NCI-H2029 treated with DMSO at 0.1 percent for 48 hours (cell line): ENCODE results near the gene CD4.
"Not testable (repeated sequence)": the region's sequence is repeated elsewhere in the genome, so short reads cannot be mapped to it uniquely, and the experiment has no call there.

Source experiments
- DNase-seq: peaks from one replicate; lab custom pipeline; 2025; lab: John Stamatoyannopoulos, UW

CD4 gene

DNA sequence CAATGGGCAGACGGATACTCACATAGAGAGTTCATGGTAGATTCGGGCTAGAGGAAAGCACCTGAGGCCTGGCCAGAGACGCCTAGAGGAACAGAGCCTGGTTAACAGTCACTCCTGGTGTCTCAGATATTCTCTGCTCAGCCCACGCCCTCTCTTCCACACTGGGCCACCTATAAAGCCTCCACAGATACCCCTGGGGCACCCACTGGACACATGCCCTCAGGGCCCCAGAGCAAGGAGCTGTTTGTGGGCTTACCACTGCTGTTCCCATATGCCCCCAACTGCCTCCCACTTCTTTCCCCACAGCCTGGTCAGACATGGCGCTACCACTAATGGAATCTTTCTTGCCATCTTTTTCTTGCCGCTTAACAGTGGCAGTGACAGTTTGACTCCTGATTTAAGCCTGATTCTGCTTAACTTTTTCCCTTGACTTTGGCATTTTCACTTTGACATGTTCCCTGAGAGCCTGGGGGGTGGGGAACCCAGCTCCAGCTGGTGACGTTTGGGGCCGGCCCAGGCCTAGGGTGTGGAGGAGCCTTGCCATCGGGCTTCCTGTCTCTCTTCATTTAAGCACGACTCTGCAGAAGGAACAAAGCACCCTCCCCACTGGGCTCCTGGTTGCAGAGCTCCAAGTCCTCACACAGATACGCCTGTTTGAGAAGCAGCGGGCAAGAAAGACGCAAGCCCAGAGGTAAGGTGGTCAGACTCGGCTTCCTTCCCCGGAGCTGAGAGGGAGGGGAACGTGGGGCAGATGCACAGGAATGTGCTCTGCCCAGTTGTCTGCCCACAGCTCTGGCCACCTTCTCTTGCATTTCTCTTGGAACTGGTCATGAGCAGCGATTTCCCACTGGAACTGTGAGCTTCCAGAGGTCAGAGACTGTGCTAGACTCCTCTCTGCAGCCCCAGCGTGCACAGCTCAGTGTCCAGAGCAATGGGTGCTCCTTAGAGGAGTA lies at the start of gene CD4:
TSS of gene CD4 (plus strand) at position 557 of the 953 bp plus-strand sequence. CDS start 10,611 bp downstream, outside the sequence.
- no peak for DNase-seq

DNA sequence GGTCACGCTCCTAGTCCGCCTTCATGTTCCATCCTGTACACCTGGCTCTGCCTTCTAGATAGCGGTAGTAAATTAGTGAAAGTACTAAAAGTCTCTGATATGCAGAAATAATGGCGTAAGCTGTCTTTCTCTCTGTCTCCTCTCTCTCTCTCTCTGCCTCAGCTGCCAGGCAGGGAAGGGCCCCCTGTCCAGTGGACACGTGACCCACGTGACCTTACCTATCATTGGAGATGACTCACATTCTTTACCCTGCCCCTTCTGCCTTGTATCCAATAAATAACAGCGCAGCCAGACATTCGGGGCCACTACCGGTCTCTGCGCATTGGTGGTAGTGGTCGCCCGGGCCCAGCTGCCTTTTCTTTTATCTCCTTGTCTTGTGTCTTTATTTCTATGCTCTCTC lies 47.2 kb upstream of the CD4 start:
- not testable (repeated sequence) for DNase-seq

DNA sequence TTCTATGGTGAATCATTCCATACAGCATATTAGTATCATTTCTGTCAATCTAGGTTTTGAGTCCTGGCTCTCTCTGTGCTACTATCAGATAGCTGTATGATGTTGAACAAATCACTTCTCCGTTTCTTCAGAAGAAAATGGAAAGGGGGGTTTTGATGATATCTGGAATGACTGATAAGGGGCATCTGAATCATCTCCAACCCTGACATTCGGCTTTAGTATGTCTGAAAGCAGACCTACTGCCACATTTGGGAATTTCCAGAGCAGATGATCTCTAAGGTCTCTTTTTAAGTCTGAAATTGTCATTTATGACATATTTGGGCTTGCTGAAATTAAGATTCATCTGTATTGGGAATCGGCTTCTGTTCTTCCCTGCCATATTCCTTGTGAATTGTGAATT lies 46.5 kb upstream of the CD4 start:
- DNase-seq = no peak

DNA sequence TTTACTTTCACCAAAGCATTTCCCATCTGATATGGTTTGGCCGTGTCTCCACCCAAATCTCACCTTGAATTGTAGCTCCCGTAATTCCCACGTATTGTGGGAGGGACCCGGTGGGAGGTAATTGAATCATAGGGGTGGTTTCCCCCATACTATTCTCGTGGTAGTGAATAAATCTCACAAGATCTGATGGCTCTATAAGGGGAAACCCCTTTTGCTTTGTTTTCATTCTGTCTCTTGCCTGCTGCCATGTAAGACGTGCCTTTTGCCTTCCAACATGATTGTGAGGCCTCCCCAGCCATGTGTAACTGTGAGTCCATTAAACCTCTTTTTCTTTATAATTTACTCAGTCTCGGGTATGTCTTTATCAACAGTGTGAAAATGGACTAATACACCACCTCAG lies 46.0 kb upstream of the CD4 start:
- not testable (repeated sequence) for DNase-seq

DNA sequence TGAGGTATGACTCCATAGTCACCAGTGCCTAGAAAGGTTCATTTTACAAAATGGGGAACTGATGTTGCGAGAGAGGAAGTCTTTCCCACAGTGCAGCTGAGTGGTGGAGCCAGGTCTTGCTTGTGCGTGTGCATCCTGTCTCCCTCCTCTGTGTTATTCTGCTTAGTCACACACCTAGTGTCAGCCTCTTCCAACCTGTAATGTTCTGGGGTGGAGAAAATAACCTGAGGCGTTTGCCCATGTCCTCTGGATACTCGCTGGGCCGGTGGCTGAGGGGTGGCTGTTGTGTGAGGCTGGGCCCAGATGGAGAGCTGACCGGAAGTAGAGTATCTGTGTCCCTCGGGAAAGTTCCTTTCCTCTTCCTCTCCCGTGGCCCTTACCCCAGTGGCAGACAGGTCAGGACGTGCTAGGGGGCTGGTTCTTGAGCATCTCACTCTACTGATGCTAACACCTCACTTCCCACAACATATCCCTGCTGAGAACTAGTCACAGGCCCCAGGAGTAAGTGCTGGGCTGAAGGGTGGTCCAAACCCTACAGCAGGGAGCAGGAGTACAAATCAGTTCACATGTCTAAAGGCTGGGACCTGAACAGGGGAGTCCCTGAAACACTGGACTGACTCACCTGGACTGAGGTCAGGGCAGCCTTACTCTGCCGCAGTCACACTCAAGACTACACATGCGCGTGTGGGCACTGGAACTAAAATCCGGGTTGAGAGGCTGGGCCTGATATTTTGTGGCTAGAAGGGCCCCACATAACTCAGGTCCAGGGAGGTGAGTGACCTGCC lies 43.4 kb upstream of the CD4 start:
- no peak for DNase-seq

DNA sequence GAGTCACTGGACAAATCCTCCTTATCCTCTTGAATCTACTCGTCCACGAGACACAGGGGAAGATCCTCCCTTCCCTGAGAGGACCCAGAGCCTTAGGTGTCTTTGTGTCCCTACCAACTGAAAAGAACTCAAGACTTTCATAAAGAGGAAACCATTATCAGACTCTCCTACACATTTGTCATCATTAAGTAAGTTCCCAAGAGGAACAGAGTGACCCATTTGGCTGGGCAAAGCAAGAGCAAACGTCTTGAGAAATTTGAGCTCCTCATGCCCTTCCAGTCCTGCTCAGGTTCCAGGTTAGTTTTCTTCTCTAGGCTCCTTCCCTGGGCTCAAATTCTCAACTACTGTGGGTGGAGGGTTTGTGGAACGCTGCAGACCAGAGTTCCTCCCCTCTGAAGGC lies 42.1 kb upstream of the CD4 start:
- no peak for DNase-seq

DNA sequence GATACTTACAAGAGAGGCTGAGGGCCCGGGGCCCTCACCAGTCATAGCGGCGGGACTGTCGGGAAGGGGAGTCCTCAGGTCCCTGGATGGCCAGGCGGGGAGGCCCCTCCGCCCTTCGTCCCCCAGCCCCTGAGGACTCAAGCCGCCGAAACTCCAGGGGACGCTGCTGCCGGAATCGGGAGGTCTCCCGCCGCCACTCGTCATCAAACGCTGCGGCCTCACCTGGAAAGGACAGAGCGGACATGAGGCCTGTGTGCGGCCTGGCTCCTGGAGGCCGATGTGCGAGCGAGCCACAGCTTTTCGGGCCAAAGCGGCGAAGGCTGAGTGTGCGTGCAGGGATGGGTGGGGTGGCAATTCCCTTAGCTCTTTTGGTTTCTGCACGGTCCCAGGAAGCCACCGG lies 40.6 kb upstream of the CD4 start:
- DNase-seq = no peak

DNA sequence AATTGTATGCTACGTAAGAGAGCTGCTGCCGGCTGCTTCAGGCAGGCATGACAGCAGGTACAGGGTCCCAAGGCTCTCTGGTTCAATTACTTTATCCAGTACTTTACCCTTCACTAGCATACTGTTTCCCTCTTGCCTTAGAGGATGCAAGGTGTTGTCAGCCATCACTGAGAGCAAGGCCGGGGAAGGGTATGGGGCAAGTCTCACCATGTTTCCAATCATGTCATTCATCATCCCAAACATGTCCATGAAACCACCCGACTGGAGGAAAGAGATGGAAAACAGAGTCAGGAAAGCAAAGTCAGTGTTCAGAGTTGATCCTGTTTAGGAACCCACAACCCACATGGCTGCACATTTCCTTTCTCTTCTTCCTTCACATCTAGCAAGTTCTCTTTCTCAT lies 38.8 kb upstream of the CD4 start:
- no peak for DNase-seq

DNA sequence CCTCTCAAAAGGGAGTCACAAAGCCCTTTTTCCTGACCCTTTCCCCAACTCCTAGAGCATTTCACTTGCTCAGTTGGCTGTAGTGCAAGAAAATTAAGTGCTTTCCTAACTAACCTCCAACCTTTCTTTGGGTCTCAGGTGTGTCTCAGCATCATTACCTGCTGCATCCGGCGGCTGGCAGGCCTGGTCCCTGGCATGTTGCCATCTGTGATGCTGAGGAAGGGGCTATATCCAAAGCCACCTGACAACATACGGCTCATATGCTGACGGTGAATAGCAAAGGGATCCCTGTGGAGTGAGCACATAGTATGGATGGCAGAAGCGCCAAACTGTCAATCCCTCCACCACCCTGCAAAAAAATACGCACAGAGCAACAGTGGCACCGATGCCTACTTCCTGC lies 37.6 kb upstream of the CD4 start:
- DNase-seq = no peak

DNA sequence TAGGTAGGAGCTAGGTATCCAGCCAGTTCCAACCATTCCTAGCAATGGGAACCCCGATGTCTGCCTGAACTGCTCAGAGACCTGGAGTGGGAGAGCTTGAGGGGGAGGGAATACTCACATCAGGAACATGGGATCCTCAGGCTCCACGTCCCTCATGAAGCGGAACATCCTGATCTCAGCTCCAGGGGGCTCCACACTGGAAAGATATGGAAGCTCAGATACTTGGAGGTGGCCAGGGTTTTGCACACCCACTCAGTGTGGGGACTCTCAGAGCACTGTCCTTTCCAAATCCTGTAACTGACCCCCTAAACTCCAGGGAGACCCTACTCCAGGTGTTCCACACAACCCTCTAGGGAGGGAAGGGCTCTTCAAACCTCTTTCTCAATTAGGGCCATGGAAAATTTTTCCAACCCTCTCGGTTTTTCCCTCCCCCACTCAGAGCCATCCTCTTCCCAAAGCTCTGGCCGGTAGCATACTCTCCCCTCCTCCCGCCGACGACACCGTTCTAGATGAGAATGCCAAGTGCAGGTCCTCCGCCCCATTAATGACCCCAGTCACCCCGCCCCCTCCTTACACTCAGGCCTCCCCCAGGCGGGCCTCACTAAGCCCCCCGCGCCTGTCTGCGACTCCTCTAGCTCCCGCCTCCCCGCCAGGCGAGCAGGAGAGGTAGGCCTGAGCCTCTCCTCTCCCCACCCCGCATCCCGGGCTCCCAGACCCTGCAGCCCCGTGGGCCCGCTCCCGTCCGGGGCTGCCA lies 37.0 kb upstream of the CD4 start:
- no peak for DNase-seq

DNA sequence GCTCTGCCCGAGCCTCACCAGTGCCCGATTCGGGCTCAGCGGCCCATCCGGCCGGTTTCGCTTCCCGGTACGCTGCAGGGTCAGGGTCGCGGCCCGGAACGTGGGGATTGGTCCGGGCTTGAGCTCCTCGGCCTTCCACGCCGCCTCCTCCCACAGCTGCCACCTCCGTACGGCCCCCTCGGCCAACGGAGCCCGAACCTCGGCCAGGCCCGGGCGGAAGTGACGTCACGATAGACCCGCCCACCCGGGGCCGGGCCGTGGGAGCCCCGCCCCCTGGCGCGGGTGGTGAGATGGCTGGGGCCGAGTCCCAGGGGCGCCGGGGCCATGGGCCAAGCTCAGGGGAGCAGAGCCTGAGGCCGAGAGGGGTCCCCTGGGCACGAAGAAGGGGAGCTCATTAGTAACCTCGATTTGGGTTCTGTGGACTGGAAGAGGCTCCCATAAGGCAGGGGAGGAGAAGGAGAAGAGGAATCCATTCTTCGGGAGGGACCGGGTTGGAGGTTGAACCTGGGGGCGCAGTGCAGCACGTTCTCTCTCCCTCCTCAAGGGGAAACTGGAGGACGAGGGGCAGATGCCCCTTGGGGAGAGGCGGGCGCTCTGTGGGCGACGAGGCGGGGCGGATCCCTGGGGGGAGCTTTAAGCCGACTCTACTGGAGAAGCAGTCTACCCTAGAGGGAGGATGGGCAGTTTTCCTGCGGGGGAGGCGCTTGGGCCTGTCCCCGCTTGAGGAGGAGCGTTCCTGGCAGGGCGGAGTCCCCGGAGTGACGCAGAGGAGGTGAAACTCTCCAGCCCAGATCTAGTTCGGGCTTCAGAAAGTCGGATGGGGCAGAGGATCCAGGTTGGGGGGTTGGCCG lies 36.2 kb upstream of the CD4 start, which contains the start of gene MLF2:
TSS of gene MLF2 (minus strand) at position 221 of the 851 bp plus-strand sequence. CDS start 807 bp downstream, outside the sequence.
- peak; percentile 90 for DNase-seq

DNA sequence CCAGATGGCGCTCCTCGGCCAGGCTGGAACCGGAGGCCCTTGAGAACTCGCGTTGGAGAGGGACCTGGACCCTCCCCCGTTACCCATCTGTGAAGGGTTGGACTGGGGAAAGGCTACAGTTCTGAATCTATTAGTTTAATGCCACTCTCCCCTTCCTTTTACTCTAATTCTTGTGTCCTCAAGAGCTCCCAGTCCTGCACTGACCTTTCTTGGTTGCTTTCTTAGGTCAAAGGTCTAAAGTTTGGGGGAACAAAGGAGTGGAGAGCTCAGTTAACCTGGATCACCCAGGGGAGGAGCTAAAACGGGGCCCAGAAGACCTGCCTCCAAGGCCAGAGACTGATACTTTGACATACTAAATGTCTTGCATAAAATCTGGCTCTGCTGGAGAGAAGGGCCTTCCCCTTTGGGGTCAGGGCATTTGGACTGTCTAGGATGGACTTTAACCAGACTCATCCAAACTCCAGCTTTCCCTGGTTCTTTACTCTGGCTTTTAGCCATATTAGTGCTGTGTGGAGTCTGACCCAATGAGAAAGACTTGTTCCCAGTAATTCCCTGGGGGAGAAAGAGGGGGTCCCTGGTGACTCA lies 35.5 kb upstream of the CD4 start:
- no peak for DNase-seq

DNA sequence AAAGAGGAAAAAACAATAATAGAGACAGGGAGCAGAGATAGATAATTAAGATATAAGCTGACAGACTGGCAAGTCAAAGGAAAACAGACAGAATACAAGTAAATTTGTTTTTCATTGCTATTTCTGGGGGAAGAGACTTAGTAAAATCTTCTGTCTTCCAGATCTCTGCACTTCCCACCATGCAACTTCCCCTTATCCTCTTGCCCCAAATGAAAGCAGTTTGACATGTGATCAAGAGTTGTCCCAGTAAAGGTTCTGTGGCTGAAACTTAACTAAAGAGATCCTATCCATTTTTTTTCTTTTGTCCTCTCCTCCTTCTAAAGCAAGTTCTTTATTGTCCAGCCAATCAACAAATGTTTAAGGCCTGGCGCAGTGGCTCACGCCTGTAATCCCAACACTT lies 34.9 kb upstream of the CD4 start:
- no peak for DNase-seq

DNA sequence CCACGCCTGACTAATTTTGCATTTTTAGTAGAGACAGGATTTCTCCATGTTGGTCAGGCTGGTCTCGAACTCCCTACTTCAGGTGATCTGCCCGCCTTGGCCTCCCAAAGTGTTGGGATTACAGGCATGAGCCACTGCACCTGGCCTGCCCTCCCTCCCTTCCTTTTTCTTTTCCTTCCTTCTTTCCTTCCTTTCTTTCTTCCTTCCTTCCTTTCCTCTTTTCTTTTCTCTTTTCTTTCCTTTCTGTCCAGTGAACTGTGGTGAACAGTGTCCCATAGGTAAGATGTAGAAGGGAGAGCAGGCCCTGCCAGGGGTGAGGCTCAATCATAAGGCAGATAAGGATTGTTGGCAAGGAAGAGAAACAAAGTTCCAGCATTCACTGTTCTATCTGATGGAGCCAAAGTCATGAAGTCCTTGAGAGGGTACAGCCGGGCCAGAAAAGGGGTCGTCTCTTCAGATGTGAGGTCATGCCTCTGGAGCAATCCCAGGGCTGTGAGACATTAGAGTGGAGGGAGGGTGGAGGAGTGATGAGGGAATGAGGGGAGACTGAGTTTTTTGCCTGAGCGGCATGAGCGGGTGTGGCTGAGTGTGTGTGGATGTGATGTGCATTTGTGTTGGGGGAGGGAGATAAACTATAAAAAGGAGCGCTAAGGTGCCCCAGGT lies 32.2 kb upstream of the CD4 start:
- no peak for DNase-seq

DNA sequence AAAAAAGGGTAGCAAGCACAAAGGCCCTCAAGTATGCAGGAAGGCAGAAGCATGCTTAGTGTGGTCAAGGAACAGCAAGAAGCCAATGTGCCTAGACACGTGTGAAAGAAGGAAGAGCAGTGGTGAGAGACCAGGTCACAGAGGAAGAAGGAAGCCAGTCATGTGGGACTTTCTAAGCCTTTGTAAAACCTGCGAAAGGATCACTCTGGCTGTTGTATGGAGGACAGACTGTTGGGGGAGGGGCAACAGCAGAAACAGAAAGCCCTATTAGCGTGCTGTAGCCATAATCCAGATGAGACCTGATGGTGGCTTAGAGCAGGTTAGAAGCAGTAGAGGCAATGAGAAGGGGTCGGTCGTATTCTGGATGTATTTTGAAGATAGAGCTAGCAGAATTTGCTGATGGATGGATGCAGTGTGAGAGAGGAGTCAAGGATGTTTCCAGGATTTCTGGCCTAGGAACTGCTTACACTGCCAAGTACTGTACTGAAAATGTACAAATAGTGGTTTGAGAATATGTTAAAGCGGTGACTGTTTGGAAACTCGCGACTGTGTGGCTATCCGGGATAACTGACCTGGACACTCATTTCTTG lies 30.7 kb upstream of the CD4 start:
- DNase-seq = no peak

DNA sequence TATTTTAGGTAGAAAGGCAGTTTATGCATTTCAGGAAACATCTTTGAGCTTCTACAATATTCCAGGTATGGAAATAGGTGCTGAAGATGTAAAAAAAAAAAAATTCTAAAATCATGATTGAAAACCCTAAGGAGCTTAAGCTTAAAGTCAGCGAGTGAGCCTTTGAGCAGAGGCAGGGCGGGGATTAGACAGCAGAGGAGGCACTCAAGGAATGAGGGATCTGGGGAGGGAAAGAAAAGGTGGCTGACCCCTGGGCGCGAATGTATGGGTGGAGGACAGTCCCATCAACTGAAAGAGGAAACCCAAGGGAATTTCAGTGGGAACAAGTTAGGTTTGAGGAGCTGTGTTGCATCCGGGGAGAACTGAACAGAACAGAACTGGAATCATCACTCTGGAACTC lies 29.6 kb upstream of the CD4 start:
- DNase-seq = no peak

DNA sequence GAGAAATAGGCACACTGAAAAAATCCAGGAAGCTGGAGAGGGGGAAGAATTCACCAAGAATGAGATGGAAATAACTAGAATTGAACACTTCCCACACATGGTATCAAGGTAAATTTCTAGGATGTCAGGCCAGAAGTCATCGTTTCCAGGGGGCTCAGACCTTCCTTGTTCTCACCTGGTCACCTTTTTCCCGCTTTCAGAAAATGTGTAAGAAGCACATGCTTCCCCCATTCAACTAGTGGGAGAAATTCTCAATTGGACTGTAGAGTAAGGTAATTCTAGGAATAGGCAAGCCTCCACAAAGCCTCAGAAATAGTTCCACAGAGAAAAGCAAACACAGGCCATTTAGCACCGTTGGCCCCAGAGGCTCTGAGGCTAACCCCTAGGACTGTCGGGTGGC lies 25.9 kb upstream of the CD4 start:
- DNase-seq = no peak

DNA sequence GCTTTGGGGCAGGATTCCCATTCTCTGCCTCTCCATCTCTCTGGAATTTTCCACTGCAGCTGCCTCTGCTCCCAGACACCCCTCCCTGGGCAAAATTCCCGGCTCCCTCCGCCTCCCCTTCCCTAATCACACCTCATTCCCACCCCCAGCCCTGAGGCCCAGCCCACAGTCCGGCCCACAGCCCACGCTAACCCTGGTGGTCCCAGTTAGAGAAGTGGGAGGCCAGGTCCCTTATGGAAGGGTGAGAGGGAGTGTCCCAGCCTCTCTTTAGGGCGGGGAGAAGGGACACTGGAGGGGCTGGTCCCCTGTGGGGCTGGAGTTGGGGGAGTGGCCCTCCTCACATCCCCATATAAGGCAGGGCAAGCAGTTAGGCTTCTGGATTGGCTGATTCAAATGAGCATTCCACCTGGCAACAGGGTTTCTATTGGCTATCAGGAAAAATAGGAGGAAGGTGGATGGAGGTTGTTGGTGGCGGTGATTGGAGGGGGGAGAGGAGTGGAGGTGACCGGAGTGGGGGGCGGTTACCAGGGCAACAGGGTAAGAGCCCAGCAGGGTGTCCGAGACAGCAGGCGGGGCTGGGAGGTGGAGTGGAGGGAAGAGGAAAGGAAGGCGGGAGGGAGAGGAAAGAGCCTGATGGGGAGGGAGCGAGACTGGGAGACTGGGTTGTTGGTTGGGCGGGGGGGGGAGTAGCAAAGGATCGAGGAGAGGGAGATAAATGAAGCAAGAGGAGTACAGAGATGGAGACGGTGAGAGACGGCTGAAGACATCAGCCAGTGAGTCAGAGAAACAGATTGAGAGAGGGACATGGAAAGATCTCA lies 25.1 kb upstream of the CD4 start:
- DNase-seq = peak; percentile 98

DNA sequence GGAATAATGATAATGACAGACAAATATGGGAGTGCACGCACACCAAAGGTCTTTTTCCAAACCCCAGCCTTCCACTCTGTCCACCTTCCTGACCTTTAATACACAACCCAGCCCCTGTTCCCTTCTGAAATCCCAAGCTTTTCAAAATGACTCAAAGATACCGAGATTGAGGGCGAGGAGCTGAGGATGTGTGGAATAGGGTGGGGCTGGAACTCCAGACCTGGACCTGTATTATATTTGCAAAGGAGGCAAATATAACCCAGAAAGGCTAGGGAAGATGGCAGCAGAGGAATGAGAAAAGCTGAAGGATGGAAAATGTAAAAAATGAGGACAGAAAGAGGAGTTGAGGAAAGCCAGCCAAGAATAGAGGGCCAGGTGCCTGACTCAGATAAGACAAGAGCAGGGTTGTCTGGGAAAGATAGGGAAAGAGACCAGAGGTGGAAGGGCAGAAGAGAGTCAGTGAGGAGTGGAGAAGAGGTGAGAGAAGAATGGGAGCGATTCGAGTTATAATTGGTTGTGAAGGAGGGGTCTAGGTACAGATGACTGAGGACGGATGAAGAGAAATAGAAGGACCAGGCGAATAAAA lies 24.2 kb upstream of the CD4 start:
- peak; percentile 54 for DNase-seq
